Mesenchymal stem cell (in vitro differentiated cells and primary cell): Measurements from ENCODE around the gene REV3L.

Source experiments
- DNase-seq: peaks from one replicate; pipeline ENCODE4 v3.0.0-alpha.2; 2013
- H2AFZ ChIP-seq: one replicate; pipeline ENCODE4 v1.6.1; 2013; ENCODE audit warnings: low read depth, mild to moderate bottlenecking, control low read depth, inconsistent platforms, low read length, moderate library complexity
- H2AK5ac ChIP-seq: 2 replicates; pipeline ENCODE4 v1.6.1; 2013; ENCODE audit warnings: low read length, moderate library complexity, mild to moderate bottlenecking, inconsistent platforms; ENCODE audit not compliant: severe bottlenecking
- H2BK120ac ChIP-seq: one replicate; pipeline ENCODE4 v1.6.1; 2013; ENCODE audit warnings: low read depth, mild to moderate bottlenecking, inconsistent platforms, low read length, moderate library complexity
- H2BK12ac ChIP-seq, 2 experiments: one replicate each; pipeline ENCODE4 v1.6.1; 2013; ENCODE audit warnings: inconsistent platforms in 2 of 2, low read length in 2 of 2, mild to moderate bottlenecking in 2 of 2, moderate library complexity in 2 of 2, control low read depth in 1 of 2
- H2BK15ac ChIP-seq: one replicate; pipeline ENCODE4 v1.6.1; 2013; ENCODE audit warnings: mild to moderate bottlenecking, low read depth, inconsistent platforms; ENCODE audit not compliant: poor library complexity, severe bottlenecking
- H2BK5ac ChIP-seq: 2 replicates; pipeline ENCODE4 v1.6.1; 2013; ENCODE audit warnings: low read depth, mild to moderate bottlenecking, low read length, control low read depth, inconsistent platforms; ENCODE audit not compliant: poor library complexity, severe bottlenecking
- H3K14ac ChIP-seq, 2 experiments: one replicate each; pipeline ENCODE4 v1.6.1; 2013; ENCODE audit warnings: inconsistent platforms in 2 of 2, low read length in 2 of 2, control low read depth in 1 of 2, mild to moderate bottlenecking in 1 of 2, moderate library complexity in 1 of 2
- H3K18ac ChIP-seq, 2 experiments: one replicate each; pipeline ENCODE4 v1.6.1; 2013; ENCODE audit warnings: inconsistent platforms in 2 of 2, low read length in 2 of 2, control low read depth in 1 of 2, low read depth in 1 of 2, mild to moderate bottlenecking in 1 of 2
- H3K23ac ChIP-seq, 2 experiments: one replicate each; pipeline ENCODE4 v1.6.1; 2013; ENCODE audit warnings: inconsistent platforms in 2 of 2, low read length in 2 of 2, mild to moderate bottlenecking in 2 of 2, moderate library complexity in 2 of 2, control low read depth in 1 of 2
- H3K27ac ChIP-seq: 2 replicates; pipeline ENCODE4 v1.5.1; 2013; ENCODE audit warnings: mild to moderate bottlenecking, moderate library complexity, low read length, control low read depth, inconsistent platforms; ENCODE audit not compliant: poor library complexity, severe bottlenecking
- H3K27me3 ChIP-seq, 2 experiments: 2 replicates each; pipeline versions ENCODE4 v1.6.1 to v1.7.0; 2013; ENCODE audit warnings: low read length in 2 of 2, mild to moderate bottlenecking in 2 of 2, moderate library complexity in 2 of 2, control low read depth in 1 of 2, inconsistent platforms in 1 of 2; ENCODE audit not compliant: control insufficient read depth in 1 of 2, insufficient read depth in 1 of 2
- H3K36me3 ChIP-seq, 2 experiments: 2 replicates each; pipeline versions ENCODE4 v1.6.1 to v1.7.0; 2013; ENCODE audit warnings: low read length in 2 of 2, control low read depth in 1 of 2, inconsistent platforms in 1 of 2, low read depth in 1 of 2, mild to moderate bottlenecking in 1 of 2; ENCODE audit not compliant: insufficient read depth in 2 of 2, control insufficient read depth in 1 of 2
- H3K4ac ChIP-seq, 2 experiments: one replicate each; pipeline ENCODE4 v1.6.1; 2013; ENCODE audit warnings: inconsistent platforms in 2 of 2, low read length in 2 of 2, mild to moderate bottlenecking in 2 of 2, moderate library complexity in 2 of 2, control low read depth in 1 of 2, low read depth in 1 of 2
- H3K4me1 ChIP-seq: 2 replicates; pipeline ENCODE4 v1.6.1; 2013; ENCODE audit warnings: low read depth, low read length, control low read depth; ENCODE audit not compliant: control insufficient read depth, insufficient read depth
- H3K4me2 ChIP-seq: 2 replicates; pipeline ENCODE4 v1.6.1; 2013; ENCODE audit warnings: low read length, mild to moderate bottlenecking, inconsistent platforms; ENCODE audit not compliant: poor library complexity, severe bottlenecking
- H3K4me3 ChIP-seq, 2 experiments: 2 replicates each; pipeline versions ENCODE4 v1.5.1 to v1.7.0; 2013; ENCODE audit warnings: low read length in 2 of 2, mild to moderate bottlenecking in 2 of 2, control low read depth in 1 of 2, low read depth in 1 of 2; ENCODE audit not compliant: insufficient read depth in 1 of 2
- H3K79me1 ChIP-seq: replicated peaks from 2 replicates; pipeline ENCODE4 v1.6.1; 2013; ENCODE audit warnings: mild to moderate bottlenecking, control low read depth, low read length, inconsistent platforms; ENCODE audit not compliant: poor library complexity, severe bottlenecking
- H3K9ac ChIP-seq: 2 replicates; pipeline ENCODE4 v1.7.0; 2013; ENCODE audit warnings: mild to moderate bottlenecking, low read length, moderate library complexity
- H3K9me3 ChIP-seq: 2 replicates; pipeline ENCODE4 v1.7.0; 2013; ENCODE audit warnings: mild to moderate bottlenecking, low read length; ENCODE audit not compliant: control insufficient read depth
- H4K8ac ChIP-seq: one replicate; pipeline ENCODE4 v1.6.1; 2013; ENCODE audit warnings: inconsistent platforms, mild to moderate bottlenecking, low read length, moderate library complexity
- H4K91ac ChIP-seq: one replicate; pipeline ENCODE4 v1.6.1; 2013; ENCODE audit warnings: mild to moderate bottlenecking, low read length, inconsistent platforms
- WGBS: methylation state at CpG from one replicate; pipeline ENCODE4 v1.1.7; 2013; ENCODE audit warnings: mixed read lengths; 5-methylcytosine and 5-hydroxymethylcytosine counted together

Gene REV3L

DNA sequence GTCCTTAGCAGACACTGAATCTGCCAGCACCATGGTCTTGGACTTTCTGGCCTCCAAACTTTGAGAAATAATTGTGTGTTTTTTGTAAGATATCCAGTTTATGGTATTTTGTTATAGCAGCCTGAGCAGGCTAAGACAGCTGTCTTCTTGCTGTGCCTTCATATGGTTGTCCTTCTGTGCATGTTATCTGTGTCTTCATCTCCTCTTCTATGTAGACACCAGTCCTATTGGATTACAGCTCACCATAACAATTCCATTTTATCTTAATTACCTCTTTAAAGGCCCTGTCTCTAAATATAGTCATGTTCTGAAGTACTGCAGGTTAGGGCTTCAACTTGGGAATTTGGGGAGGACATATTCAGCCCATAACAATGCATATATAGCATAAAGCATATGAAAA is 44.3 kb upstream of the REV3L start:
- H4K8ac ChIP-seq: no peak overlapping the region
- H2BK12ac ChIP-seq: no peak overlapping the region
- H3K36me3 ChIP-seq: no peaks in the 10 kb centered on the region
- peaks cover 15% of the 10 kb centered on the region for H3K79me1 ChIP-seq
- no peak overlapping the region for H3K9ac ChIP-seq
- H2BK120ac ChIP-seq: no peak overlapping the region
- H3K4me3 ChIP-seq: no peak overlapping the region
- no peak overlapping the region for H4K91ac ChIP-seq
- H3K9me3 ChIP-seq: no peaks in the 10 kb centered on the region
- no peak overlapping the region for H2AK5ac ChIP-seq
- H3K23ac ChIP-seq: no peak overlapping the region
- H3K4ac ChIP-seq: no peak overlapping the region
- H3K4me2 ChIP-seq: no peak overlapping the region
- no peak overlapping the region for H2BK5ac ChIP-seq
- no peak overlapping the region for H3K27ac ChIP-seq
- no peak overlapping the region for H2AFZ ChIP-seq
- H2BK15ac ChIP-seq: no peak overlapping the region
- no peaks in the 10 kb centered on the region for H3K27me3 ChIP-seq
- H3K18ac ChIP-seq: no peak overlapping the region
- no peak overlapping the region for H3K14ac ChIP-seq
- H3K4me1 ChIP-seq: no peaks in the 10 kb centered on the region
- no peak for DNase-seq

GRCh38 chr6:111524735-111525134 is 41.7 kb upstream of the REV3L start:
- no peaks in the 10 kb centered on the region for H3K4me1 ChIP-seq
- no peak overlapping the region for H3K27ac ChIP-seq
- H2AFZ ChIP-seq: no peak overlapping the region
- no peak overlapping the region for H2BK120ac ChIP-seq
- H3K18ac ChIP-seq: no peak overlapping the region
- no peak overlapping the region for H4K8ac ChIP-seq
- no peaks in the 10 kb centered on the region for H3K36me3 ChIP-seq
- no peak overlapping the region for H3K4me2 ChIP-seq
- peaks cover 11% of the 10 kb centered on the region for H3K79me1 ChIP-seq
- H3K4ac ChIP-seq: no peak overlapping the region
- no peak overlapping the region for H3K4me3 ChIP-seq
- no peak overlapping the region for H2BK12ac ChIP-seq
- H3K9me3 ChIP-seq: no peaks in the 10 kb centered on the region
- H3K27me3 ChIP-seq: no peaks in the 10 kb centered on the region
- no peak overlapping the region for H2BK5ac ChIP-seq
- H3K23ac ChIP-seq: no peak overlapping the region
- no peak overlapping the region for H3K14ac ChIP-seq
- no peak overlapping the region for H3K9ac ChIP-seq
- H2BK15ac ChIP-seq: no peak overlapping the region
- DNase-seq: no peak
- no peak overlapping the region for H2AK5ac ChIP-seq
- no peak overlapping the region for H4K91ac ChIP-seq

DNA sequence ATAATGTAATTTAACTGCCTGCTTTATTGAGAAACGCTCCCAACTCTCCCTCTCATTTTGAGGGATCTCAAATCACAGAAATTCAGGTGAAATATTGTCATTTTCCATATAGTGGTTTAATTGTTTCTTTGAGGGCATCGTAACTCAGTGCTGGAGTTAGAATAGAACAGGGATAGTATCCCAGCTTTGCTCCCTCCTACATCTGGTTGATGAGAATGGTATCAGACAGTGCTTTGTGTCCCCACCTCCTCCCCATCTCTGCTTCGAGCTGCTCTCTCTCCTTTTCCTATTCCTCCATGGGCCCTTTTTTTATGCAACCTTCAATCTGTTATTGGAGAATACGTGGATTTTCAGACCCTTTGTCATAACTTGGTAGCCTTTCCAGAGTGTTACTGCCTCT is 41.2 kb upstream of the REV3L start:
- no peak overlapping the region for H3K14ac ChIP-seq
- no peak overlapping the region for H2AFZ ChIP-seq
- no peak overlapping the region for H4K8ac ChIP-seq
- H2BK5ac ChIP-seq: no peak overlapping the region
- WGBS: 90% methylated on average over 3 of the region's 4 CpGs
- H3K4ac ChIP-seq: no peak overlapping the region
- no peaks in the 10 kb centered on the region for H3K36me3 ChIP-seq
- H3K18ac ChIP-seq: no peak overlapping the region
- no peaks in the 10 kb centered on the region for H3K9me3 ChIP-seq
- no peak overlapping the region for H3K9ac ChIP-seq
- no peak for DNase-seq
- H3K27ac ChIP-seq: no peak overlapping the region
- H2AK5ac ChIP-seq: no peak overlapping the region
- H3K27me3 ChIP-seq: no peaks in the 10 kb centered on the region
- H3K23ac ChIP-seq: no peak overlapping the region
- no peak overlapping the region for H3K4me3 ChIP-seq
- H2BK12ac ChIP-seq: no peak overlapping the region
- no peaks in the 10 kb centered on the region for H3K4me1 ChIP-seq
- peaks cover 10% of the 10 kb centered on the region for H3K79me1 ChIP-seq
- no peak overlapping the region for H2BK120ac ChIP-seq
- no peak overlapping the region for H3K4me2 ChIP-seq
- H4K91ac ChIP-seq: no peak overlapping the region
- no peak overlapping the region for H2BK15ac ChIP-seq

DNA sequence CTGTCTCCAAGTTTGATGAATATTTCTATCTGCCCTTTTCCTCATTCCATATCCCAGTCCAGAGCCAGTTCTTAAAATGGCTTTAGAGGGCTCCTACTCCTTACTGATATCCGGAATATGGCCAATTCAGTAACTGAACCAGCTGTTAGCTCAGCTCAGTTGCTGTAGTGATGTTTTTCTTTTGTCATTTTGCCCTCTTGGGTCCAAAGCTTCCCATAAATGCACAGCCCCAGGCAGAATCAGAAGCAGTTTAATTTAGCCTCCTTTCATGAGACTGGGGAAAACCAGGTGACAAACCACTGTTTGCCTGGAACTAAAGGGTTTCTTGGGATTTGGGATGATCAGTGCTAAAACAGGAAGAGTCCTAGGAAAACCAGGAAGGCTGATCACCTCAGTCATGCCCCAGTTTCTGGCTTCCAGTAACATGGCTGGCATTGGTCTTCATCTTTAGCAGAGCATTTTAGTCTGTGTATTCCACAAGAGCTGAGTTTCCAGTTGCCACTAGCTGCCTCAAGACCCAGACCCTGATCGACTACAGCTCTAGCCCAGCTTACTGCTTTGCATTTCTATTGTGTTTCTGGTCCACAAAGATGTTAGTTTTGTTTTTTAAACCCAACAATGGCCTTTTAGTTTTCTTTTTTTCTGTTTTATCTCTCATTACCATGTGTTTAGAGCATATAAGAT is 40.6 kb upstream of the REV3L start:
- H3K4me3 ChIP-seq: no peak overlapping the region
- no peaks in the 10 kb centered on the region for H3K27me3 ChIP-seq
- H3K9ac ChIP-seq: no peak overlapping the region
- no peaks in the 10 kb centered on the region for H3K36me3 ChIP-seq
- no peak overlapping the region for H3K4me2 ChIP-seq
- H3K79me1 ChIP-seq: peaks cover 12% of the 10 kb centered on the region
- H2BK12ac ChIP-seq: no peak overlapping the region
- H2BK120ac ChIP-seq: no peak overlapping the region
- H3K23ac ChIP-seq: no peak overlapping the region
- H2AFZ ChIP-seq: no peak overlapping the region
- H2BK15ac ChIP-seq: no peak overlapping the region
- H3K4me1 ChIP-seq: no peaks in the 10 kb centered on the region
- H3K14ac ChIP-seq: no peak overlapping the region
- H4K8ac ChIP-seq: no peak overlapping the region
- H3K4ac ChIP-seq: no peak overlapping the region
- H3K27ac ChIP-seq: no peak overlapping the region
- DNase-seq: no peak
- H2AK5ac ChIP-seq: no peak overlapping the region
- no peak overlapping the region for H4K91ac ChIP-seq
- 100% methylated on average over 1 of the region's 2 CpGs for WGBS
- no peak overlapping the region for H2BK5ac ChIP-seq
- H3K9me3 ChIP-seq: no peaks in the 10 kb centered on the region
- no peak overlapping the region for H3K18ac ChIP-seq
